HL-60/S4 treated with retinoic acid at 250 ng/mL for 4 days and 3 days (cell line): Measurements from ENCODE around the gene XYLT1.

ENCODE experiments used
- in situ Hi-C: fragments of 300-500 bp; cut with MboI; formaldehyde crosslinking; loops from 2 replicates; pipeline ENCODE4 v1.7.0; 2022; ENCODE audit warnings: low sequenced_read_pairs

The XYLT1 gene

DNA sequence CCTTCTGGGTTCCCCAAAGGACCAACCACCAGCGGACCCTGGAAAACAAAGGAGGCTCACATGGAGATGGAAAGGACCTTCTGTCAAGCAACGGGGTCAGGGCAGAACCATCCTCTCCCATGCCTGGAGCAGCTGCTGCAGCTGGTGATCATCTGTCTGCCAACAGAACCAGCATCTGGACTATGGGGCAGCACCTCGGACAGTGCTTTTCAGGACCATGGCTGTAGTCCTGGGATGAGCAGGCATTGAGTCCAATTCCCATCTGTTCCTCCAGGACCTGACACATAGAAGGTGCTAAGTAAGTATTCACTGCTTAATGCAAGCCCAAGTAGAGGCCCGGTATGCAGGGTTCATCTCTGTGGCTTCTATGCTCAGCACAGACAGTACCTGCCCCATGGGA, 304.7 kb downstream of the XYLT1 start:
- in situ Hi-C loops, result no loop called here

DNA sequence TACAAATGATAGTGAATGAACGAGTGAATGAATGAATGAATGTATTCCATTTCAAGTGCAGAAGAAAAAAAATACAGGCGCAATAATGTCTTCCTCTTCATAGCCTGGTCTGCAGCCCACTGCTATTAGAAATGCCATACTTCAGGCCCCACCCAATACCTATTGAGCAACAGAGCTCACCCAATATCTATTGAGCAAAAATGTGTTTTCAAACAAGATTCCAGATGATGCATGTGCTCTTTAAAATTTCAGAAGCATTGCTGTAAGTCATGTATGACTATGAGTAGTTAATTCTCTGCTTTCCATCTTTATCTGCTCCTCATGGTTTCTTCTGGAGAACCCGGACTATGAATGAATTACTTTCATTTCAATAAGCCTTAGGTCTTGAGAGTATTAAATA, 308.2 kb downstream of the XYLT1 start:
- in situ Hi-C loops, result no loop called here

DNA sequence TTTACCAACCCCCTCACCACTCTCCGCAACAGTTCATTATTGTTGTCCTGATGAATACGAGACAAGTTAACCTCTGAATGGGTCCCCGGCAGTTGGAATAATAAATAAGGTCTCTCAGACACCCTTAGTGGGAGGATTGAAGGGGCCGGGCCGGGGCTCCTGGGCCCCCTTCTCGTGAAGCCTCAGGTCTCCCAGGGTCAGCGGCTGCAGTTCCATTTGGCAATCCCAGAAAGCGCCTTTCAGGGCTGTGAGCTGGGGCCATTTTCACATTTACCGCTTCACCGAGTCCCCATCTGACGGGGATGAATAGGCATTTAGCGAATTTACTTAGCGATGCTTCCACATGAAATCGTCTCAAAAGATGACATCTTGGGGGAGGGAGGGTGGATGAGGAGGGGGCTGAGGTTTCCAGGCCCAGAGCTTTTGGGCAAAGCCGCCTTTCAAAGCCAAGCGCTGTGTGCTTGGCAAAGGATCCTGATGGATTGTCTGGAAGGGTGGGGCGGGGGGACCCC, 309.8 kb downstream of the XYLT1 start:
- in situ Hi-C loops, result no loop called here

DNA sequence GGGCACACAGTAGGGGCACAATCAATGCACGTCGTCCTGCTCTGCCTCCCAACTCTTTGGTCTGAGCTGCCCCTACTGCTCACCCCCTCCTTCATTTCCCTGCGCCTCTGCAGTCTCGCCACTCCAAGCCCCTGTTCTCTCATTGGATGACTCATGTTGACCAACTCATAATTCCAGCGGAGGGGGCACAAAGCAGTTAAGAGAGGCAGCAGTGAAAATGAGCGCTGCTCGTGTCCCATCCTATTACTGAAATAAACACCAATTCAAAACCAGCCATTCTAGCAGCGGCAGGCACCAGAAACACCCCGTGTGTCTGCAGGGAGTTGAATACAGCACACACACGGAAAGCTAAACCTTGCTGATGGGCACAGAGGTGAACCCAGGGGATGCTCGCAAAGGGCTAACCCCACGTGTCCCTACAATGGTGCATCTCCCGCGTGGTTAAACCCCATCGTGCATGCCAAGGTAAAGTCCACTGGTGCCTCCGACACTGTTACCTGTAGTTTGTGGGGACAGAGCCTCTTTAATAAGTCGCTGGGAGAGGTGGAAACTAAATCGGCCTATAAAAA, 310.4 kb downstream of the XYLT1 start:
- in situ Hi-C loops, result no loop called here

DNA sequence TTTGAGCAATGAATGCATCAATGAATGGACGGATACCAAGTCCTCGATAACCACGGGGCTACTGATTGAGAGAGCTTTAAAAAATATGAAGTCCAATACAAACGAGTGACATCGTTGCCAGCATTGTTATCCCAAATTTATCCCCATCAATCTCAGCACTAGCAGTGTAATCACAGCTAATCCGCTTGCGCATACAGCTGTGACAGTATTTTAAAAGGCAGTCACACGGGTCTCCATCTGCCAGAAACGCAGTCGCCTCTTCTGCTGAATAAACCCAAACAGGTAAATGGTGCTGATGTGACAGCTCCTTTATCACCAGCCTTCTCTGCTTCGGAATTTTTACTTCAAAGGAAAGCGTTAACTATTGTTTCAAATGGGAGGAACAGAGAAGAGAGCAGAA, 311.1 kb downstream of the XYLT1 start:
- in situ Hi-C loops, result no loop called here

DNA sequence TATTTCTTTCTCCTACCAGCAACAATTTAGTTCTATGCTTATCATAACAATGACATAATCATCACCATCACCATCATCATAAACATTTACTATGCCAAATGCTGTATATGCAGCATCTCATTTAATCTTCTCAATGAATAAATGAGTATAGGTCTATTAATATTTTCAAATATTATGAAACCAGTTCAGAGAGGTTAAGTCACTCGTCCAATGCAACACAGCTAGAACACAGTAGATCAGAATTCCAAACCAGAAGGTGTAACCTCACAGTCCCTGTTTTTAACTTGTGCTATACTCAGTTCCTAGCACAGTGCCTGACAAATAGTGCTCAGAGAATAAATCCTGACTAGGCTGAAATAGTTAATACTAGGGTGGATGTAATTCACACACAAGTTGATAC, 314.8 kb downstream of the XYLT1 start:
- in situ Hi-C loops, result no loop called here

DNA sequence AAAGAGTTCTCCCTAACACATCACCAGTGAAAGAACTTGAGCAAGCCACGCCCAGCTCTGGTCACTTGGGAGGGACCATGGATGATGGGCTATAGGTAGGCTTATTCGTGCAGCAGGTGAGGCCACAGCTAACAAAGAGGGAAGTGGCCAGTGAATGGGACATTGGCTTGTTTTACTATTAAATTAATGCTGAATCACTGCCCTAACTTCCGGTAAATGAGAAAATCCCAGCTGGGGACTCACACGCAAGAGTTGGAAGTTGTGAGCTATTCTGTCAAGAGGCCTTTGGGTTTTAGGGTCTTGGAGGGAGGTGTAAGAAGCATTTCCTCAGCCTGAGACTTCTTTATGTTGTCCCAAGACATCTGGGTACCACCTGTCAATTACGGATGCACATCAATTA, 315.3 kb downstream of the XYLT1 start:
- in situ Hi-C loops, result no loop called here

DNA sequence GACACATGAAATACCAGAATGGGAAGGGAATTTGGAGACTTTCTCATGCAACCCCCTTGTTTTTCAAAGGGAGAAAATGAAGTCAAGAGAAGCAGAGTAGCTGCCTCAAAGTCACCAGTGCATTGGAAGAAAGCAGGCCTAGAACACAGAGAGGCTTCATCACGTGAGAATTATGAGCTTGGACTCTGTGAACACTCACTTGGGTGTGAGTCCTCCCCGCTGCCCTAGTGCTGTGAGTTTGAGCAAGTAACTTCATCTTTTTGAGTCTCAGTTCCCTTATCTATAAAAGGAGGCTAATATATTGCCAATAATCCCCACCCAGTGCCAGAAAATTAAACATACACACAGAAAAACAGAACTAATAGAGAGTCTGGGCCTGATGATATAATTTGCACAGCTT, 315.8 kb downstream of the XYLT1 start:
- in situ Hi-C loops, result no loop called here

DNA sequence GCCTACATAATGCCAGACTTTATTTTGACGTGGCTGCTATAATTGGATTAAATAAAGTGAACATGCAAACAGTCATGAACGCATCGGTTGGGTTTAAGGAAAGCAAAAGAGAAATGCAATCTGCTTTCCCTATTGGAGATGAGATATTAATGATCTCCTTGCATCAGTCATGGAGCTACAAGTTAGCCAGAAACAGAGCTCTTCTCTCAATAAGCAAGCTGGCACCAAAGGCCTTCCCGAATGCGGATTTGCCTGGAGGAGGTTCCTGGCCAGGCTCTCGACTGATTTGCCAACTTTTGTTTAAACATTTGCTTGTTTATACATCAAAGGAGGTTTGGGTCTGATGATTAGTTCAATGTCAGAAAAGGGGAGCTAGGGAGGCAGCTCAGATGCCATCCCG, 318.4 kb downstream of the XYLT1 start:
- in situ Hi-C loops, result no loop called here

DNA sequence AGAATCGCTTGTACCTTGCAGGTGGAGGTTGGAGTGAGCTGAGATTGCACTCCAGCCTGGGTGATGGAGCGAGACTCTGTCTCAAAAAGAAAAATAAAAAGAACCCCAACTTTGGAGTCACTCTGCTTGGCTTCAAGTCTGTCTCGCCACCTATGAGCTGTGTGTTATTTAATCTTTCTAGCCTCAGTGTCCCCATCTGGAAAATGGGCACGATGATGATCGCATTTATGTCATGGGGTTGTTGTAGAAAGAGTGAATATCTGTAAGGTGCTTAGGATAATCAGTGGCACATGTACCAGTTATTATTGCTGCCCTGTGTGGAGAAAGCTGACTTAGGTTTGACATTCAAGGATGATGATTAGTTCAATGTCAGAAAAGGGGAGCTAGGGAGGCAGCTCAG, 319.4 kb downstream of the XYLT1 start:
- in situ Hi-C loops, result no loop called here

DNA sequence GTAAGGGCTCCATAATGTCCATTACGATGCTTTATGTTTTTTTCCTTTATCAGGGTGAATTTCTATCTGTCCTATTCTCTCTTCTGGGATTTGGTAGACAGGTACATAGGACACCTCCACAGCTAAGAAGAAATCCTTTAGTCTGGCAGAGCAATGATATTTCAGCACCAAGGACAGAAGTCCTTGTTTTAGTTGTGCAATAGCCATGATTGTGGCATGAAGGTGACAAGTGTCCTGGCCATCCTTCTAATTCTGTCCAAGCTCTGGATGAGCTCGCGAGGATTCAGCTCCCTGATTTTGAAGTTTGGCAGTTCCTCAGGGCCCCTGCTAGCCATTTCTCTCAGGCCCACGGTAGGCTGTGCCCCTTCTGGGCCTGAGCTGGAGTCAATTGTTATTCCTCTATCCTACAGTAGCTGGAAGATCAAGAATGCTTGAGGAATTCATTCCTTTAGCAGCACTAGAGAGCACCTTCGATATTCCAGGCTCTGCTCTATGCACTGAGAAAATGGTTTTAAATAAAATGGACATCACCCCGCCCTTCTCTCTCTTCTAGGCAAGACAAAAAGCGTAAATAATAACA, 320.8 kb downstream of the XYLT1 start:
- in situ Hi-C loops, result no loop called here

DNA sequence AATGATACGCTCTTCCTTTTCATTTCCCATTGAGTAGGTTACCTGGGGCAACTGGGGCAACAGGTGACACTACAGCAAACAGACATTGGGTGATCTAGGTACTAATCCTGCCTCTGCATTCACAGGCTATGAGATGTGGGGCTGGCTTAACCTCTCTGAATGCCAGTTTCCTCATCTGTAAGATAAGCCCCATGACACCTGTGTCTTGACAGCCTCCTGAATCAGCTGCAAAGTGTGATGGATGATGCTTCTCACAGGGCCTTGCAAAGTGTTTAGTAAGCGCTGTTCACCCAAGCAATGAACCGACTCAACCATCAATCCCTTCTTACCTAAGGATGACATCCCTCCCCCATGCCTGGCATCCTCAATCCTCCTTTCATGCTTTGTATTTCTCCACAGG, 322.8 kb downstream of the XYLT1 start:
- in situ Hi-C loops, result no loop called here

DNA sequence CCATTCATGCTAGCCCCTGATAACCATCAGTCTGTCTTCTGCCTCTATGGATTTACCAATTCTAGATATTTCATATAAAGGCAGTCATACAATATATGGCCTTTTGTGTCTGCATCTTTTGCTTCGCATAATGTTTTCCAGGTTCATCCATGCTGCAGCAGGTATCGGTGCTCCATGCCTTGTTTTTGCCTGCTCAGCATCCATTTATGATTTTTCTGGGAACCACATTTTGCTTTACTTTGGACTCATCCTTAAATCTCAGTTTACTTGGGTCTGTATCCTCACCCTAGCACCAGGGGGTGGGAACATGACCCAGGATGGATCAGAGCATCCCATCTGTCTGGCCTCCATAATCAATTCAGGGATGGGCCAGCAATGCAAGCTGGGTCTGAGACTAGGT, 325.7 kb downstream of the XYLT1 start:
- in situ Hi-C loops, result no loop called here

DNA sequence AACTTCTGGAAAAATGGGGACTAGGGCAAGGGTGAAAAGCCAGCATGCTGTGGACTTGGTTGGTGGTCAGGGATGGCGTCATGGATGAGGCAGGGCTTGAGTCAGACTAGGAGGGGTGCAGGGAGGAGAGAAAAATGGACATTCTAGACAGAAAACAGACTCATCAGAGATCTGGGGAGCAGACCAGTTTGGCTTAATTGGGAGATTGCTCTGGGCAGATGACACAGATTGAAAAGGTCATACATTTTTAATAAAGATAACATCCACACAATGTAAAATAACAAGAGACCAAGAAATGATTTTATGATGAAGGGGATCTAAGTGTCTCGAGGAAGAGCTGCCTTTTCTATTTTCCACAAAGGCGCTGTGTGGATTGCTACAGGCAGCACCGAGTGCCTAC, 326.3 kb downstream of the XYLT1 start:
- in situ Hi-C loops, result no loop called here

DNA sequence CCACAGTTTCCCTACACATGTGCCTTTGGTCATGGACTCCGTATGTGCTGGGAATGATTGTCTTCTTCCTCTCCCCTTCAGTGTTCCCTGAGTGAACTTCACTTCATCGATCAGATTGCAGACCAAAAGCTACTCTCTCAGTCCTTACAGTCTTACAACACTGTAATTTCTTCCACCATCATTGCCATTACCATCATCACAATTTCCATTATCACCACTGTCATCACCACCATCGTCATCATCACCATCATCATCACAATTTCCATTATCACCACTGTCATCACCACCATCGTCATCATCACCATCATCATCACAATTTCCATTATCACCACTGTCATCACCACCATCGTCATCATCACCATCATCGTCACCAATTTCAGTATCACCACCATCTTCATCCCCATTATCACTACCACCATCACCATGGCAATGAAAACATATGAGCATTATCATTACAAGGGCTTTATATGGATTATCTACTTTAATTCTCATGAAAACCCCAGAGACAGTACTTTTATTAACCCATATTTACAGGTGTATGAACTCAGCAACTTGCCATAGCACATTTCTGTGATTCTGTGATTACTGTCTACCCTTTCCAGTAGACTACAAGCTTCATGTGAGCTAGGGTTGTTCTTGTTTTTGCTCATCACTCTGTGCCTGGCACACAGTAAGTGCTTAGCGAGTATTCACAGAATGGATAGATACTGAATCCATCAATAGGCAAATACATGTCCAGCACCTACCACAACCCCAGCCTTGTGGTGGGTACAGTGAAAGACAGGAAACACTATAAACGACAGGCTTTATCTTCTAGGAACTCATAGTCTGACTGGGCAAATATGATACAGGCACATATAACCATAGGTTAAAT, 327.0 kb downstream of the XYLT1 start:
- in situ Hi-C loops, result no loop called here

DNA sequence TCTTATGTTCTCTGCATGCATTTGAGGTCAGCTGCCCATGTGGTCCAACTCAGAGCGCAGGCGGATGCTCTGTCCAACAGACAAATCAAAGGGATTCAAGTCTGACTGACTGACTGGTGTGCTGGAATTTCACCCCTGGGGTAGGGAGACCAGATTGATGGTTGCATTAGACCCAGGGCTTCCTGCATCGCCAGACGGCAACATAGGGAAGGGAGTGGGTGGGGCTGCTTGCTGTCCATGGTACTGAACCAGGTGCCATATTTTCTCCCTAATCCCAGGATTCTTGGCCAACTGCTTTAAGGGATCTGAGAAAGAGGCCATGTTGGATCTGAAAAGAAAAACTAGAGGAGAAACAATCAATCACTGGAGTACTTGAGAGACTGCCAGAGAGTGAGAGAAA, 332.0 kb downstream of the XYLT1 start:
- in situ Hi-C loops, result no loop called here

DNA sequence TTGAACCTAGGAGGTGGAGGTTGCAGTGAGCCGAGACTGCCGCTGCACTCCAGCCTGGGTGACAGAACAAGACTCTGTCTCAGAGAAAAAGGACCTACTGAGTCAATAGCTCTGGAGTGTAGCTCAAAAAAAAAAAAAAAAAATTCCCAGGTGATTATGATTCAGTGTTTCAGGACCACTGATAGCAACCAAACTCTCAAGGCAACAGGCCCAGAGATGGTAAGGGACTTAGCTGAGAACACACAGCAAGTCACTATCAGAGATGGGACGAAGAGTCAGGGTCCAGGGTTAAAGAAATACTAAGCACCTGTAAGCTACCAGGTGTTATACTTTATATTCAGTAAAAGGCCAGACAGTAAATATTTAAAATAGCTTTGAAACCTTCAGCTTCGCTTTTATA, 335.3 kb downstream of the XYLT1 start:
- in situ Hi-C loops, result no loop called here

DNA sequence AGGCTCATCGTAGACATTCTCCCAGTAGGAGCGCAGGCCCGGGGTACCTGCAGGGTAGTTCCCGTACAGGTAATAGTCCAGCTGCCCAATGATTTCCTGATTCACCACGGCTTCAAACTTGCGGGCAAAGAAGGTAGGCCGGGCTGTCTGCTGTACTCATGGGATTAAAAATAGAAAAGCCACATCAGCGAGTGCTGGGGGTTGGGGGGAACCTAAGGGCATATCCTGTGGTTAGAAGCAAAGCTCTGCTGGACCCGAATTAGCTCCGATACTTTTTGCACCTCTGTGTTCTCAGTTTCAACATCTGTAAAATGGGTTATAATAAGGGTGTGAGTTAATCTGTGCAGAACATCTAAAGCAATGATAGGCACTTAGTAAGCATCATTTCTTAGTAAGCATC, 336.2 kb downstream of the XYLT1 start:
- in situ Hi-C loops, result no loop called here

DNA sequence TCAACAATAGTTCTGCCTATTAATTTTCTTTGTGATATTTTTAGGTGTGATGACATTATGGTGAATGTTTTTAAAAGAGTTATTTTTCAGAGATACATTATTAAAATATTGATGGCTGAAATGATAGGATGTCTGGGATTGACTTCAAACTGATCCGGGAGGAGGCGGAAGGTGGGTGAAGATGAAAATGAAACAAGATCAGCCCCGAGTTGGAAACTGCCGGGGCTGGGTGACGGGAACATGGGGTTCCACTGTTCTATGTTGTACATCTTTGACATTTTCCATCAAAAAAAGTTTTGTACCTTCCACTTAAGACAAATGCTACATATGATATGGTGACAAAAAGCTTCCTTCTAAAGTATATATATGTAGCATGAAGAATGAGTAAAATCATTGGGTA, 336.9 kb downstream of the XYLT1 start:
- in situ Hi-C loops, result no loop called here

DNA sequence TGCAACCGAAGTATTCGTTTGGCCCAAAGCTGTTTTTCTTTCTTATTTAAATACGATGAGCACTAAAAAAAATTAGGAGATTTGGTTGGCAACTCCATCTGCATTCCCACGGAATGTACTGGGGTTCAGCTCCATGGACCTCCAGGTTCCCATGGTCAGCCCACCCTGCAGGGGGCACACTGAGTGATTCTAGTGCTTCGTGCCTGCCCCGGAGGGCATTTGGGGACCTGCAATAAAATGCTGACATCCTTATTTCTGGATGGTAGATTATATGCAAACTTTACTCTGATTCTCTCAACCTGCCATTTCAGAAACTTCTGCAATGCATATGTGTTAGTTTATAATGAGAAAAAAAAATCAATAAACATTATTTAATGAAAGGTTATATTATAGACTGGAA, 339.4 kb downstream of the XYLT1 start:
- in situ Hi-C loops, result no loop called here

DNA sequence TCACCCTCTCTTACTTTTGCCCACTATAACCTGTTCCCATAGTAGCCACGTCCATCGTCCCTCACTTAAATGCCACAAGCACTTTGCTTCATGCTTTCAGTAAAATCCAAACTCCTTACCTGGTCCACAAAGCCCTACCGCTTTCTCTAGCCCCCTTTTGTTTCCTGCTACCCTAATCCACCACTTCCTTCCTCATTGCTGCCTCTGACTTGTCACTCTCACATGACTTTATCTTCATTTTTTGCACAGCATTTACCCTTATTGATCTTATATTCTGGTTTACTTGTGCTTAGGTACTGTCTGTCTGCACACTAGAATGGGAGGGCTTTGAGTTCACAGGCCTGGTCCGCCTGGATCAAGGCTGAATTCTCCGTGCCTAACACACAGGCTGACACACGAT, 340.0 kb downstream of the XYLT1 start:
- in situ Hi-C loops, result no loop called here

DNA sequence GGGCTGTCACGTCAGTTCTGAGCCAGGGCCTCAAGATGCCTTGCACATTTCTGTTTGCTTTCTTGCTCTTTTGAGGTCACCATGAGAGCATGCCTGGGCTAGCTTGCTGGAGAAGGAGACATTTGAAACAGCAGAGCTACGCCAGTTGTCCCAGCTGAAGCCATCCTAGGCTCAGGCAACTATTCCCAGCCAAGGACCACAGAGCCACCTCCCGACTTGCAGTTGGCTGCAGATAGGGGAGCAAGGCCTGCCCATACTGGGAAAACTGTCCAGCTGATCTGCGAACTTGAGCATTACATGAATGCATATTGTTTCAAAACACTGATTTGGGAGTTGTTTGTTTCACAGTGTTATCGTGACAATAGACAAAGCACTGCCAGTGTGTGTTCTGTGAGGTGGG, 340.8 kb downstream of the XYLT1 start:
- in situ Hi-C loops, result no loop called here
